MM.1S (cell line): ENCODE results near the gene DYNLT1.

Experiments used
- DNase-seq: peaks from one replicate; pipeline ENCODE4 v3.0.0-alpha.2; 2015
- H2AFZ ChIP-seq: fragments of 300-600 bp; sonication (generic); 2 replicates; pipeline ENCODE4 v1.6.0; 2016; ENCODE audit warnings: antibody characterized with exemption, low read length
- H3F3A ChIP-seq: fragments of 300-600 bp; sonication (generic); 2 replicates; pipeline ENCODE4 v1.6.1; 2016; ENCODE audit warnings: mild to moderate bottlenecking, antibody characterized with exemption, low read length, moderate library complexity, mixed read lengths; ENCODE audit not compliant: insufficient read depth
- H3K27ac ChIP-seq: fragments of 300-600 bp; sonication (generic); 2 replicates; pipeline ENCODE4 v1.5.1; 2016; ENCODE audit warnings: mild to moderate bottlenecking, low read length
- H3K27me3 ChIP-seq: fragments of 300-600 bp; sonication (generic); replicated peaks from 2 replicates; pipeline ENCODE4 v1.6.0; 2016; ENCODE audit warnings: low read length; ENCODE audit not compliant: insufficient read depth
- H3K36me3 ChIP-seq: fragments of 300-600 bp; sonication (generic); replicated peaks from 2 replicates; pipeline ENCODE4 v1.6.1; 2016; ENCODE audit warnings: mild to moderate bottlenecking, low read length, mixed read lengths; ENCODE audit not compliant: insufficient read depth
- H3K4me1 ChIP-seq: fragments of 300-600 bp; sonication (generic); 2 replicates; pipeline ENCODE4 v1.6.1; 2016; ENCODE audit warnings: low read length, mixed read lengths
- H3K4me2 ChIP-seq: fragments of 300-600 bp; sonication (generic); 2 replicates; pipeline ENCODE4 v1.6.0; 2016; ENCODE audit warnings: low read depth, low read length
- H3K4me3 ChIP-seq: fragments of 300-600 bp; sonication (generic); 2 replicates; pipeline ENCODE4 v1.5.1; 2016; ENCODE audit warnings: low read length, mixed read lengths
- H3K79me2 ChIP-seq: fragments of 300-600 bp; sonication (generic); 2 replicates; pipeline ENCODE4 v1.6.1; 2016; ENCODE audit warnings: mixed run types, low read length, mixed read lengths
- H3K9ac ChIP-seq: fragments of 300-600 bp; sonication (generic); 2 replicates; pipeline ENCODE4 v1.6.1; 2016; ENCODE audit warnings: low read length, mixed read lengths
- H3K9me2 ChIP-seq: fragments of 300-600 bp; sonication (generic); replicated peaks from 2 replicates; pipeline ENCODE4 v1.6.1; 2016; ENCODE audit warnings: mild to moderate bottlenecking, low read length, mixed read lengths; ENCODE audit not compliant: insufficient read depth
- H3K9me3 ChIP-seq: fragments of 300-600 bp; sonication (generic); replicated peaks from 2 replicates; pipeline ENCODE4 v1.6.1; 2016; ENCODE audit warnings: mild to moderate bottlenecking, low read length, mixed read lengths; ENCODE audit not compliant: insufficient read depth
- H4K20me1 ChIP-seq: fragments of 300-600 bp; sonication (generic); 2 replicates; pipeline ENCODE4 v1.6.1; 2016; ENCODE audit warnings: mild to moderate bottlenecking, low read length, moderate library complexity, mixed read lengths; ENCODE audit not compliant: insufficient read depth
- CTCF ChIP-seq: fragments of 300-600 bp; sonication (generic); IDR thresholded peaks from 2 replicates; pipeline ENCODE4 v1.5.1; 2016; ENCODE audit warnings: antibody characterized with exemption, low read length, mixed read lengths
- EZH2 ChIP-seq: fragments of 300-600 bp; sonication (generic); optimal IDR thresholded peaks from 2 replicates; pipeline ENCODE3; 2017; ENCODE audit warnings: low read depth, mild to moderate bottlenecking, antibody characterized with exemption, low read length, mixed read lengths
- EZH2phosphoT487 ChIP-seq: fragments of 300-600 bp; sonication (generic); IDR thresholded peaks from 2 replicates; pipeline ENCODE4 v1.6.1; 2018; ENCODE audit warnings: antibody characterized with exemption, low read length

Gene DYNLT1

GRCh38 chr6:158686791-158687381 lies 42.3 kb upstream of the DYNLT1 start:
- Histone ChIP-seq H4K20me1 (no peaks in the 10 kb centered on the region), H3K4me1 (peaks cover 8% of the 10 kb centered on the region; the same call in 1 of the 2 replicates), H2AFZ (no peak overlapping the region), H3K27me3 (no peaks in the 10 kb centered on the region), H3K9me2 (no peaks in the 10 kb centered on the region), H3K9ac (no peak overlapping the region), H3K27ac (no peak overlapping the region), H3K36me3 (no peaks in the 10 kb centered on the region), H3K79me2 (no peaks in the 10 kb centered on the region), H3K4me2 (no peak overlapping the region), H3K9me3 (no peaks in the 10 kb centered on the region), H3F3A (no peaks in the 10 kb centered on the region), H3K4me3 (no peak overlapping the region)
- DNase-seq, result no peak
- TF ChIP-seq EZH2phosphoT487 (no peak), EZH2 (no peak), CTCF (no peak)

GRCh38 chr6:158686311-158686710 lies 41.8 kb upstream of the DYNLT1 start:
- no peak for TF ChIP-seq EZH2phosphoT487
- TF ChIP-seq EZH2, result no peak
- no peak for TF ChIP-seq CTCF
- peaks cover 8% of the 10 kb centered on the region; the same call in 1 of the 2 replicates for H3K4me1 ChIP-seq
- no peaks in the 10 kb centered on the region for H3K9me2 ChIP-seq
- H4K20me1 ChIP-seq, result no peaks in the 10 kb centered on the region
- no peak overlapping the region for H3K27ac ChIP-seq
- H2AFZ ChIP-seq, result no peak overlapping the region
- H3F3A ChIP-seq, result no peaks in the 10 kb centered on the region
- no peak overlapping the region for H3K4me3 ChIP-seq
- no peaks in the 10 kb centered on the region for H3K79me2 ChIP-seq
- H3K36me3 ChIP-seq, result no peaks in the 10 kb centered on the region
- H3K4me2 ChIP-seq, result no peak overlapping the region
- H3K9ac ChIP-seq, result no peak overlapping the region
- DNase-seq, result no peak
- no peaks in the 10 kb centered on the region for H3K9me3 ChIP-seq
- no peaks in the 10 kb centered on the region for H3K27me3 ChIP-seq

- Histone ChIP-seq H3K4me2 (no peak overlapping the region), H2AFZ (no peak overlapping the region), H3K36me3 (no peaks in the 10 kb centered on the region), H3K79me2 (no peaks in the 10 kb centered on the region), H3K27ac (no peak overlapping the region), H4K20me1 (no peaks in the 10 kb centered on the region), H3K4me3 (no peak overlapping the region), H3K4me1 (peaks cover 8% of the 10 kb centered on the region; the same call in 1 of the 2 replicates), H3K9me3 (no peaks in the 10 kb centered on the region), H3F3A (no peaks in the 10 kb centered on the region), H3K27me3 (no peaks in the 10 kb centered on the region), H3K9ac (no peak overlapping the region), H3K9me2 (no peaks in the 10 kb centered on the region)
- TF ChIP-seq EZH2phosphoT487, result no peak
- no peak for TF ChIP-seq CTCF
- TF ChIP-seq EZH2, result no peak
- DNase-seq, result no peak
These were observed 40.3 kb upstream of the DYNLT1 start for GRCh38 chr6:158684745-158685324.
